AG04450 (cell line): ENCODE measurements around the gene SELENOI. TPM values are rescaled to one million over a fixed set of nuclear protein-coding genes. Genes with fewer than 3 reads are reported as not detected.

Experiments
- CTCF ChIA-PET: fragments of 300-600, 350-600 bp; formaldehyde crosslinking; extraction: SDS; loops from one replicate; lab custom pipeline; 2022; ENCODE audit warnings: antibody characterized with exemption, inconsistent platforms; lab: Charles Lee
- POLR2A ChIA-PET: fragments of 350-600 bp; formaldehyde crosslinking; extraction: SDS; loops from one replicate; lab custom pipeline; 2021; ENCODE audit warnings: antibody characterized with exemption, inconsistent platforms; lab: Yijun Ruan, JAX
- DNase-seq: peaks from one replicate; pipeline ENCODE4 v3.0.0-alpha.2; 2011; ENCODE audit warnings: low read depth, low spot score
- H3K27ac ChIP-seq: one replicate; pipeline ENCODE4 v1.5.1; 2012; ENCODE audit warnings: low read depth, low read length, control low read depth
- H3K27me3 ChIP-seq: one replicate; pipeline ENCODE4 v1.6.0; 2012; ENCODE audit warnings: low read length; ENCODE audit not compliant: control insufficient read depth, insufficient read depth
- H3K4me3 ChIP-seq: 2 replicates; pipeline ENCODE4 v1.5.1; 2011; ENCODE audit warnings: mild to moderate bottlenecking, low read depth, low read length, control low read depth
- H3K9me3 ChIP-seq: 2 replicates; pipeline ENCODE4 v1.5.1; 2012; ENCODE audit warnings: low read length; ENCODE audit not compliant: control insufficient read depth, insufficient read depth
- polyA plus RNA-seq: library from polyadenylated mRNA; depleted of rRNA; stranded (reverse); fragments of >200 nt; gene quantifications from 2 replicates; pipeline ENCODE4 v1.2.3, GENCODE V29; 2011
- TF ChIP-seq, protein P1 (sequence below): IDR thresholded peaks from 2 replicates; pipeline ENCODE4 v1.5.1; 2011; ENCODE audit warnings: low read depth, low read length, control low read depth, inconsistent platforms

Gene SELENOI
- polyA plus RNA-seq, 1 experiment, result 10.9 TPM

DNA sequence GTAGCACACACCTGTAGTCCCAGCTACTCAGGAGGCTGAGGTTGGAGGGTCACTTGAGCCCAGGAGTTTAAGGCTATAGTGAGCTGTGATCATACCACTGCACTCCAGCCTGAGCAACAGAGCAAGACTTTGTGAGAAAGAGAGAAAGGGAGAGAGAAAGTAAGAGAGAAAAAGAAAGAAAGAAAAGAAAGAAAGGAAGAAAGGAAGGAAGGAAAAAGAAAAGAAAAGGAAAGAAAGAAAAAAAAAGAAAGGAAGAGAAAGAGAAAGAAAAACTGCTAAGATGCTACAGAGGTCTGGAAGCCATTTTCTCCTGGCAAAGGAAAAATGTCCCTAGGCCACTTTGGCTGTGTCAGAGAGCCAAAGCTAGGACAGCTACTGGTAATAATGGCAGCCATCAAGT lies 86.4 kb downstream of the SELENOI start:
- TF ChIP-seq, protein P1, sequence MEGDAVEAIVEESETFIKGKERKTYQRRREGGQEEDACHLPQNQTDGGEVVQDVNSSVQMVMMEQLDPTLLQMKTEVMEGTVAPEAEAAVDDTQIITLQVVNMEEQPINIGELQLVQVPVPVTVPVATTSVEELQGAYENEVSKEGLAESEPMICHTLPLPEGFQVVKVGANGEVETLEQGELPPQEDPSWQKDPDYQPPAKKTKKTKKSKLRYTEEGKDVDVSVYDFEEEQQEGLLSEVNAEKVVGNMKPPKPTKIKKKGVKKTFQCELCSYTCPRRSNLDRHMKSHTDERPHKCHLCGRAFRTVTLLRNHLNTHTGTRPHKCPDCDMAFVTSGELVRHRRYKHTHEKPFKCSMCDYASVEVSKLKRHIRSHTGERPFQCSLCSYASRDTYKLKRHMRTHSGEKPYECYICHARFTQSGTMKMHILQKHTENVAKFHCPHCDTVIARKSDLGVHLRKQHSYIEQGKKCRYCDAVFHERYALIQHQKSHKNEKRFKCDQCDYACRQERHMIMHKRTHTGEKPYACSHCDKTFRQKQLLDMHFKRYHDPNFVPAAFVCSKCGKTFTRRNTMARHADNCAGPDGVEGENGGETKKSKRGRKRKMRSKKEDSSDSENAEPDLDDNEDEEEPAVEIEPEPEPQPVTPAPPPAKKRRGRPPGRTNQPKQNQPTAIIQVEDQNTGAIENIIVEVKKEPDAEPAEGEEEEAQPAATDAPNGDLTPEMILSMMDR, result no peak
- Histone ChIP-seq H3K9me3 (no peaks in the 10 kb centered on the region), H3K27ac (no peak overlapping the region), H3K27me3 (peaks cover 13% of the 10 kb centered on the region), H3K4me3 (no peak overlapping the region)
- POLR2A ChIA-PET, result no interaction called here
- CTCF ChIA-PET, result interaction anchor here (1.0 kb wide), 1 partner anchor 8 kb away, joined by 4 read pairs; no protein-coding TSS in a partner anchor
- no peak for DNase-seq

- H3K27ac ChIP-seq, result no peak overlapping the region
- TF ChIP-seq, protein P1, result no peak
- POLR2A ChIA-PET, result no interaction called here
- CTCF ChIA-PET, result no interaction called here
- DNase-seq, result no peak
- peaks cover 13% of the 10 kb centered on the region for H3K27me3 ChIP-seq
- no peaks in the 10 kb centered on the region for H3K9me3 ChIP-seq
- H3K4me3 ChIP-seq, result no peak overlapping the region
Measured at GRCh38 chr2:26432859-26433258, 86.9 kb downstream of the SELENOI start.

DNA sequence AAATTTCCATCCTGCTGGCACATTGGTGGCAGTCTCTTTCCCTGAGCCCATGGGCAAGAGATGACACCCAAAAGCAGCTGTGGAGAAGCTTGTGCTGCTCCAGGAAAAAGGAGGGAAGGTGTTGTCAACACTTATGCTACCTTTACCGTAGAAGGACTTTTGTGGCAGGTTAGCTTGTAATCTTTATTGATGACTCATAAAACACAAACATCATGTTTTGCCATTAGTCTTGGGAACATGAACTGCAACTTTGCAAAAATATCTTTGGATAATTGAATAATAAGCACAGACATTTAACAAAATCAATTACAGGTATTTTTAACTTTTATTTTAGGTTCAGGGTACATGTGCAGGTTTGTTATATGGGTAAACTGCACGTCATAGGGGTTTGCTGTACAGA lies 89.2 kb downstream of the SELENOI start:
- Histone ChIP-seq H3K27ac (no peak overlapping the region), H3K9me3 (no peaks in the 10 kb centered on the region), H3K4me3 (no peak overlapping the region), H3K27me3 (peaks cover 12% of the 10 kb centered on the region)
- DNase-seq, result no peak
- ChIA-PET POLR2A (interaction anchor here (0.6 kb wide), 1 partner anchor 187 kb away, joined by 3 read pairs; no protein-coding TSS in a partner anchor), CTCF (no interaction called here)
- TF ChIP-seq, protein P1, result no peak

GRCh38 chr2:26438526-26438925 lies 92.6 kb downstream of the SELENOI start:
- TF ChIP-seq, protein P1, result no peak
- Histone ChIP-seq H3K4me3 (no peak overlapping the region), H3K9me3 (no peaks in the 10 kb centered on the region), H3K27ac (no peak overlapping the region), H3K27me3 (peaks cover 11% of the 10 kb centered on the region)
- ChIA-PET POLR2A (no interaction called here), CTCF (no interaction called here)
- DNase-seq, result no peak

DNA sequence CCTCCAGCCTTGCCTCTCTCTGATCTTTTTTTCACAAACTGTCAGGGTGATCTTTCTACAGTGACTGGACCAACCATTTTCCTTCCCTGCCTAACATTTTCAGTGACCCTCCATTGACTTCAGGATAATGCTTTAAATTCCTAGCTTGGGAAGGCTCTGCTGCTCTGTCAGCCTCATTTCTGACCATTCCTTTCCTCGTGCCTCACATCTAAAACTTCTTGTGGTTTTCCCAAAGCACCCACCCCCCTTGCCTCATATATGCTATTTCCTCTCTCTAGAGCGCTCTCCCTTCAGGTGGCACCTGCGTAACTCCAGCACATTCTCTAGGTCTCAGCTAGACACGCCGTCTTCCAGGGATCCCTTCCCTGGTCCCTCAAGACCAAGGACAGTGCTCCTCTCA lies 93.0 kb downstream of the SELENOI start:
- ChIA-PET CTCF (no interaction called here), POLR2A (no interaction called here)
- DNase-seq, result no peak
- no peak overlapping the region for H3K27ac ChIP-seq
- H3K4me3 ChIP-seq, result no peak overlapping the region
- H3K27me3 ChIP-seq, result peaks cover 11% of the 10 kb centered on the region
- H3K9me3 ChIP-seq, result no peaks in the 10 kb centered on the region
- TF ChIP-seq, protein P1, result no peak
